GDM1 (cell line): ENCODE data around the gene EVL.
A peak's percentile ranks its signal among the peaks of the same experiment; 100 is the strongest.

Experiments used
- DNase-seq: peaks from one replicate; lab custom pipeline; 2025; lab: John Stamatoyannopoulos, UW

Gene EVL

DNA sequence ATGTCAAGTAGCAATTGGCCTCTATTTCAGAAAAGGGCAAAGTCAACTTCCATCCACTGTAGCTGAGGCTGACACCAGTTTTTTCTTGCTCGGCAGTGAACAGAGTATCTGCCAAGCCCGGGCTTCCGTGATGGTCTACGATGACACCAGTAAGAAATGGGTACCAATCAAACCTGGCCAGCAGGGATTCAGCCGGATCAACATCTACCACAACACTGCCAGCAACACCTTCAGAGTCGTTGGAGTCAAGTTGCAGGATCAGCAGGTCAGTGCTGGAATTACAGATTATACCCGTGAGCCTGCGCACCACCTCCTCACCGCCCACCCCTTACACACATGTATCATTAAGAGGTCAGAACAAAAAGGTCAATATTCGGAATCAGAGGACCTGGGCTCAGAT is 19.4 kb downstream of the EVL start:
- DNase-seq, result no peak

DNA sequence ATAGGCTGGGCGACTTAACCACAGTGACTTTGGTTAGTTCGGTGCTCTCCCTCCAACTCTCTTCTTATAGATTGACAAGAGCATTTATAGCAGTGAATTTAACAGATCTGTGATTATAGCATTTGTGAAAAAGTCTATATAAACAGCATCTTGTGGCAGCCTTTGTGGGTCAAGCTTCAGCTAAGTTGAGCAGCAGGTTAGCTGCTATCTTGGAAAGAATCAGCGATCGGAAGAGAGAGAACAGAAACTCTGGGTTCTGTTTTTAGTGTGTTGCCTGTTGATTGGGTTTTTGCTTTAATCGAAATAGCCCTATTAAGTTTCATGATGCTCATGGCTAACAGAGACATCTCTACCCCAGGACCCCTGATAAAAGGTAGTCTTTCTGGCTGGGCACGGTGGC is 20.2 kb downstream of the EVL start:
- DNase-seq, result no peak

DNA sequence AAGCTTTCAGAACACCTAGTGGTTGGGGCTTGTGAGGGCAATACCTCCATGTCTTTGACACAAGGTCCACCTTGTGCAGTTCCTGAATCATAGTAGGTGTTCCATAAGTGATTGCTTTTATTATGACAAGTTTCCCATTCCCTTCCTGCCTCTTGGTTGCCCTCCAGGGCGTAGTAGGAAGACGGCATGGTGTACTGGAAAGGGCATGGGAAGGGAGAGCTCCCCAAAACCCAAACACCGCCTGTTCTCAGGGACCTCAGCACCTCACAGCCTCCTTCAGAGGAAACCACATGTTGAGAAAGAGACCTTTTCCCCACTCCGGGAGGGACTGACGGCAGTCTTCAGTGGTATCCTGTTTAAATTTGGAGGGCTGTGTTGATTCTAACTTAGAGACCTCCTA is 21.1 kb downstream of the EVL start:
- no peak for DNase-seq

DNA sequence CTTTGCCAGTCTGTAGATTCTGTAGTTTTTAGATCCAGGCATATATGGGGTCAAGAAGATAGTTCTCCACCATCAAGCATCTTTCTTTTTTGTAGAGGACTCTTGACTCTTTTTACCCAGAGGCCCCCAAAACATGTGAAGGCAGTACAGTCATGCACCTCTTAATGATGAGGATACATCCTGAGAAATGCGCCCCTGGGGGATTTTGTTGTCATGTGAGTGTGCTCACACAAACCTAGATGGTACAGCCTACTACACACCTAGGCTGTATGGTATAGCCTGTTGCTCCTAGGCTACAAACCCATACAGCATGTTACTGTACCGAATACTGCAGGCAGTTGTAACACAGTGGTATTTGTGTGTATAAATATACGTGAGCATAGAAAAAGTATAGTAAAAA is 23.0 kb downstream of the EVL start:
- no peak for DNase-seq

GRCh38 chr14:100091386-100091785 is 26.2 kb downstream of the EVL start:
- no peak for DNase-seq

- DNase-seq, result no peak
These were observed 27.6 kb downstream of the EVL start for GRCh38 chr14:100092832-100093231.

- no peak for DNase-seq
These were observed 28.1 kb downstream of the EVL start for GRCh38 chr14:100093319-100093718.

DNA sequence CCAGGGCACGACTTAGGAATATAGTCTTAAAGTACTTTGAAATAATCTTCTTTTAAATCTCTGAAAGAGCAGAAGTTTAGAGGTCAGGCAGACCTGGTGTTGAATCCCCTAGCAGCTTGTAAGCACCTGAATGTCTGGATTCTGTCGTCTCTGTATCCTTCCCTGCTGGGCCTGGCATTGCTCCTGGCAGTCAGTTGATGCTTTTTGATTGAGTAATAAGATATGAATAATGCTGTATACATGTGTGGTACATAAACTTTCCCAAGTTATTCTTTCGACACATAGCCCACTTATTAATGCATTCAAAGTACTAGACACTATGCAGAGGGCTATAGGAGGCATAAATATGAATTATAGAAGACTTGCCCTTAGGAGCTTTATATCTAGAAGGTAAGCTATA is 31.4 kb downstream of the EVL start:
- no peak for DNase-seq

GRCh38 chr14:100098171-100098570 is 32.9 kb downstream of the EVL start:
- no peak for DNase-seq

- no peak for DNase-seq
These were observed 34.9 kb downstream of the EVL start for GRCh38 chr14:100100032-100100703.

GRCh38 chr14:100102156-100102785 is 37.0 kb downstream of the EVL start:
- no peak for DNase-seq

DNA sequence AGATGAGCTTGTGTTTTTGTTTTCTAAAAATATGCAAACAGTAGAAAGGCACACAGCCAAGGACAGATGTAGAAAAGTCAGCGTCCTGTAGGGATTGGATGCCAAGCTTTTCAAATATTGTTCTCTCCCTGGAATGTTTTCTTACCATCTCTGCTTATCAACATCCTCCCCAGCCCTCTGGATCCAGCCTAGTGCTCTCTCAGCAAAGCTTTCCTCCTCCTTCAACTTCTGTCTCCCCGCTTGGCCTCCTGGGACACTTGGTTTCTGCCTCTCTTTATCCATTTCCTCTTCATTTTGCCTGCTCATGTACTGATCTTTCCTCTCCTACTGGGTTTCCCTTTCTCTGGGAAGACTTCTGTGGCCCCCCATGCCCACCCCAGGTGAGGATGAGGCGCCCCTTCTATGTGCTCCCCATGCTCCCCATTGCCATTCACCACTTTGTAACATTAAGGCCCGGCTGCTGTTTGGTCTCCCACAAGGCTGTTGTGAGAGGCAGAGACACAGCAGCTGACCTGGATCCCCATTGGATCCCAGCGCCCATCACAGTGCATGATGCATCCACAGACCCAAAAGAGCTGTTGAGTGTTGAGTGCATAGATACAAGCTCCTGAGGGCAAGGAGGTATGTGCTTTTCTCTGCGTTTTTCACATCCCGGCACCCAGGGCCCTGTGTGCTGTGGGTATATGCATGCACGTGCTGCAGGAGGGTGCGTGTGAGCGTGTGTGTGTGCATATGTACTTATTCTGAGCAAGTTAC is 38.2 kb downstream of the EVL start:
- no peak for DNase-seq

DNA sequence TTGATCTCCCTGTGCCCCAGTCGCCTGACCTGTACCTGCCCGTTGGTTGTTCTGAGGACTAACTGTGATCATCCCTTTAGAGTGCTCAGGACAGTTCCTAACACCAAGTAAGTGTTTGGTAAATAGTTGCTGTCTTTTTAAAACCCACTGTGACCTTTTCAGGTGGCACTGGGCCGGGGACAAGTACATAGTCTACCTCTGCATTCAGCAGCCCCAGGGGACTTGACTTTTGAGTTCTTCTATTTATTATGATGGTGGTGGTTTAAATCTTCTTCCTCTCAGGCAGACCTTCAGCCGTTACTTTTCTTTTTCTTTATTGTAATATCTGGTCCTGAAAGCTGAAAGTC is 38.8 kb downstream of the EVL start:
- DNase-seq, result no peak

DNA sequence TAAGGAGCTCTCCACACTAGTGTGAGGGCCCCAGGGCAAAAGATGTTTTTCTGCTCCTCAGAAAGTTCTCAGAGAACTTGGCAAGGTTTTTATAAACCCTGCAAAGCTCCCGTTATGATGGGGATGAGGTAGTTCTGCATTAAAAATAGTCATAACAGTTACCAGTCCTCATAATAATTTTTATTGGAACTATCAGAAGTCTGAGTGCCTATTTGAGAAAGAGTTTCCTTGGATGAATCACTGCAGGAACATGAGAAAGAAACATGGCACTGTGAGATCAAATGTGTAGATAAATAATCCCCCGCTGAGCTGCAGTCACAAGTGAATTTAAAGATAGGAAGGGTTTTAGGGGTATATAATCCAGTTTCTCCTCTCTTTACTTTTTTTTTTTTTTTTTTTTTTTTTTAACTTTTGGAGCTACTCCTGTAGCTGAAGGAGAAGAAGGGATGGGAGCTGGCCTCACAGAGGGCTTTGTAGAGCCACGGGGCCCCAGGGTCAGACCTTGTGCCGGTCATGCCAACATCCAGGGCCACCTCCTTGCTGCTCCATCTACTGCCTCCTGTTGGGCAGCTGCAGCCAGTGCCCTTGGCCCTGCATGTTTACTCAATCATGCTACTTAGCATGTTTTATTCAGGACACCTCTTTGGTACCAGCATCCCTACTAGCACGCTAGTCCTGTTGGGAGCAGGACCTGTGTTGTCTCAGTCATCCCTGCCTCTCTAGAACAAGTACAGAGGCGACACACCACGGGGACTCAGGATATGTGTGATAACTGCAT is 39.5 kb downstream of the EVL start:
- DNase-seq, result no peak

GRCh38 chr14:100105357-100106169 is 40.3 kb downstream of the EVL start:
- peak; percentile 56 for DNase-seq

DNA sequence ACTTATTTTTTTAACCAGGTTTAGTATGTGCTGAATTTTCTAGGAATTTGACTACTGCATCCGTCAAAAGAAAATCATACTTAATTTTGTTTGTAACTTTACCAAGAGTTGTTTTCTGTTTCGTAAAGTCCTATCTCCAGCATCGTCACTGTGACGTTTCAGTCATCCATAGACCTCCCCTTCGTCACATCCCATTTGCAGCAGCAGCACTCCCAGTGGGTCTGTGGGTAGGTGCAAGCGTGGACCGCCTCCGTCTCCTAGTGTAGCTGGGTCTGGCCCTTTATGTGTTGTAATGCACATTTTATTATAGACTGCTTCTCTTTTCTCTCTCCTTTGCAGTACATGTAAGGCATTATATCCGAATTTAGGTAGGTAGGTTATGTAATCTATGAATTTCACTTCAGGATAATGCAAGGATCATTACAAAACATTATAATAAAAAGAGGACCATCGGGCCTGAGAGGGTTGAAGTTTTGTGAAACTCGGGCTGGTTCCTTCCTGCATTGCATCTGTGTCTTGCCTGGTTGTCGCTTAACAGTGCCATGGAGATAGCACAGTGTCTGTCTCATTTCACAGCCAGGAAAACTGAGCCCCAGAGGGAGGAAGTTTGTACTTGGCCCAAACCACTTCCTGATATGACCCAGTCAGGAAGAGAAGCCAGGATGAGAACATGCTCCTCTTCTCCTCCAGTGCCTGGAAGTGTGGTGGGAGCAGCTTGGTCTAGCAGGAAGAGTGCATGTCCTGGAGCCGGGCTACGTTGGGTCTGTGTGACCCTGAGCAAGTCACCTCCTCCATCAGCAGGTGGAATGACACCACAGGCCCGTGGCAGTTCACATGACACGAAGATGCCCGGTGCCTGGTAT is 41.3 kb downstream of the EVL start:
- peak; percentile 31 for DNase-seq

GRCh38 chr14:100107236-100107635 is 42.0 kb downstream of the EVL start:
- DNase-seq, result no peak

- DNase-seq, result peak; percentile 63
These were observed 43.0 kb downstream of the EVL start for GRCh38 chr14:100108042-100108825.

- DNase-seq, result no peak
These were observed 43.8 kb downstream of the EVL start for GRCh38 chr14:100108840-100109593.
